Sigmoid colon (tissue), 4 donors: ENCODE results near the gene OR2V1.

Experiments used
- CTCF ChIP-seq, 4 experiments: fragments of 450-650 bp in 3 of 4; fragments of 200-600 bp in 1 of 4; IDR thresholded peaks; one replicate each; pipeline ENCODE4 v1.5.1; 2016 to 2019; ENCODE audit warnings: antibody characterized with exemption in 4 of 4, mild to moderate bottlenecking in 3 of 4, moderate library complexity in 2 of 4
- POLR2AphosphoS5 ChIP-seq, 4 donors: sonication (generic); formaldehyde crosslinking; IDR thresholded peaks; one replicate each; pipeline ENCODE4 v1.6.1; 2017; ENCODE audit warnings: antibody characterized with exemption in 4 of 4

DNA sequence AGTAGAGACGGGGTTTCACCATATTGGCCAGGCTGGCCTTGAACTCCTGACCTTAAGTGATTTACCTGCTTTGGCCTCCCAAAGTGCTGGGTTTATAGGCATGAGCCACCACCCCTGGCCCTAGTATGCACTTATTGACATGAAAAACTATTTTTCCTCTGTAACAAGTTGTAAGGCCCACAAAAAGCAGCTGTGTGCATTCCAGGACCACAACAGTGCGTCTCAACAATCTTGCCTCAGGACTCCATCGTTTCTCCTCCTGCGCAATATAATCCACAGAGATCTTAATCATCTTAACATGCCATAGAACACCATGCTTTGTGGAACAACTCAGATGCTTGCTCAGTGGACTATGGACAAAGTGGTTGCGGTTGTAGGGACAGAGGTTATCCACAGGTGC lies 10.2 kb downstream of the OR2V1 start:
- TF ChIP-seq CTCF (IDR thresholded peaks at IDR 0.05) (no peak), POLR2AphosphoS5 (IDR thresholded peaks at IDR 0.05) (no peak)
